Erythroblast (primary cell): Measurements from ENCODE around the gene SLC29A2.

Experiments
- GATA1 ChIP-seq: IDR thresholded peaks from 2 replicates; pipeline ENCODE4 v1.6.1; 2011; ENCODE audit warnings: low read depth, mild to moderate bottlenecking, control low read depth, low read length, moderate library complexity
- POLR2A ChIP-seq: IDR thresholded peaks from 2 replicates; pipeline ENCODE4 v1.6.1; 2011; ENCODE audit warnings: mild to moderate bottlenecking, low read length

GRCh38 chr11:66315498-66315885 lies 56.1 kb downstream of the SLC29A2 start:
- TF ChIP-seq POLR2A (no peak), GATA1 (no peak)
